NCI-H2171 (cell line): Measurements from ENCODE around the gene FOXB2.
"Not testable (repeated sequence)": the region's sequence is repeated elsewhere in the genome, so short reads cannot be mapped to it uniquely, and the experiment has no call there.

ENCODE experiments used
- DNase-seq: peaks from one replicate; lab custom pipeline; 2025; lab: John Stamatoyannopoulos, UW

Gene FOXB2

GRCh38 chr9:77019236-77019925 lies at the start of gene FOXB2:
Gene FOXB2, plus strand, starts transcription at chr9:77019655. Its CDS starts 0 bp downstream, at chr9:77019655.
- DNase-seq = no peak

GRCh38 chr9:76969716-76970115 lies 49.7 kb upstream of the FOXB2 start:
- no peak for DNase-seq

GRCh38 chr9:76978831-76979230 lies 40.6 kb upstream of the FOXB2 start:
- DNase-seq = not testable (repeated sequence)

GRCh38 chr9:76980566-76980965 lies 38.9 kb upstream of the FOXB2 start:
- DNase-seq = no peak

- no peak for DNase-seq
Observed at GRCh38 chr9:76984486-76984885, 35.0 kb upstream of the FOXB2 start.

GRCh38 chr9:76985581-76985980 lies 33.9 kb upstream of the FOXB2 start:
- no peak for DNase-seq

- DNase-seq = no peak
Observed at GRCh38 chr9:76987594-76988200, 31.8 kb upstream of the FOXB2 start.

GRCh38 chr9:76988941-76989340 lies 30.5 kb upstream of the FOXB2 start:
- no peak for DNase-seq

GRCh38 chr9:76989501-76989900 lies 30.0 kb upstream of the FOXB2 start:
- no peak for DNase-seq

GRCh38 chr9:76996700-76997099 lies 22.8 kb upstream of the FOXB2 start:
- no peak for DNase-seq

- DNase-seq = no peak
Observed at GRCh38 chr9:76999261-76999660, 20.2 kb upstream of the FOXB2 start.

GRCh38 chr9:77000330-77000729 lies 19.1 kb upstream of the FOXB2 start:
- no peak for DNase-seq

GRCh38 chr9:77003366-77003765 lies 16.1 kb upstream of the FOXB2 start:
- DNase-seq = no peak

GRCh38 chr9:77005216-77005615 lies 14.2 kb upstream of the FOXB2 start:
- DNase-seq = no peak

GRCh38 chr9:77010527-77010926 lies 8.9 kb upstream of the FOXB2 start:
- DNase-seq = no peak

- no peak for DNase-seq
Observed at GRCh38 chr9:77011973-77012821, 7.3 kb upstream of the FOXB2 start.

- no peak for DNase-seq
Observed at GRCh38 chr9:77013206-77013931, 6.1 kb upstream of the FOXB2 start.

GRCh38 chr9:77013932-77014596 lies 5.4 kb upstream of the FOXB2 start:
- no peak for DNase-seq

- no peak for DNase-seq
Observed at GRCh38 chr9:77014597-77015263, 4.7 kb upstream of the FOXB2 start.

GRCh38 chr9:77015327-77016048 lies 4.0 kb upstream of the FOXB2 start:
- DNase-seq = no peak
